HepG2 (cell line): ENCODE measurements around the gene ULK3. TPM values are rescaled to one million over a fixed set of nuclear protein-coding genes. Genes with fewer than 3 reads are reported as not detected.

Experiments
- ATAC-seq: fragments of 200-7000 bp; cut with Tn5 transposase; 3 replicates; pipeline ENCODE4 v1.9.1; 2020; ENCODE audit warnings: mild to moderate bottlenecking, moderate library complexity
- BruUV-seq: library from RNA; stranded (reverse); fragments of 400-500 nt; replicated peaks from 2 replicates; lab custom pipeline; 2021; lab: Mats Ljungman, UMichigan
- CTCF ChIA-PET: fragments of 300-600 bp; formaldehyde crosslinking; extraction: SDS; loops from one replicate; lab custom pipeline; 2021; ENCODE audit warnings: low total read pairs, inconsistent platforms, low intra/inter-chr PET ratio; lab: Yijun Ruan, JAX
- POLR2A ChIA-PET: fragments of 350-600 bp; sonication (Branson Sonifier 250); formaldehyde crosslinking; loops from one replicate; lab custom pipeline; 2020; ENCODE audit warnings: antibody characterized with exemption, inconsistent platforms; lab: Yijun Ruan, JAX
- DNase-seq: peaks from one replicate; pipeline ENCODE4 v3.0.0-alpha.2; 2015; ENCODE audit warnings: low spot score
- FAIRE-seq: peaks from 3 replicates; lab custom pipeline; 2011; peaks lifted over from hg19 to GRCh38; lab: Jason Lieb, UNC
- H2AFZ ChIP-seq: one replicate; pipeline ENCODE4 v1.6.1; 2011; ENCODE audit warnings: low read length, inconsistent platforms
- H3K27ac ChIP-seq: fragments of 300-600 bp; 3 replicates; pipeline ENCODE4 v1.8.0; 2011; ENCODE audit warnings: mixed run types, mild to moderate bottlenecking, mixed read lengths, low read length, inconsistent platforms; ENCODE audit not compliant: insufficient read depth; ENCODE audit errors: extremely low read length
- H3K27me3 ChIP-seq, 2 experiments: fragments of 200-600 bp in 1 of 2; 2 replicates in 1 of 2; 3 replicates in 1 of 2; pipeline versions ENCODE4 v1.6.0 to v1.8.0; 2011; ENCODE audit warnings: low read length in 2 of 2, mild to moderate bottlenecking in 2 of 2, moderate library complexity in 2 of 2, inconsistent platforms in 1 of 2; ENCODE audit not compliant: insufficient read depth in 2 of 2, control insufficient read depth in 1 of 2
- H3K36me3 ChIP-seq, 2 experiments: fragments of 200-600 bp in 1 of 2; replicated peaks in 1 of 2; 2 replicates in 1 of 2; 3 replicates in 1 of 2; pipeline versions ENCODE4 v1.5.1 to v1.8.0; 2011; ENCODE audit warnings: low read length in 2 of 2, inconsistent platforms in 1 of 2; ENCODE audit not compliant: insufficient read depth in 2 of 2, control insufficient read depth in 1 of 2
- H3K4me1 ChIP-seq: 2 replicates; pipeline ENCODE4 v1.5.1; 2012; ENCODE audit warnings: low read length, inconsistent platforms; ENCODE audit not compliant: insufficient read depth
- H3K4me2 ChIP-seq: 2 replicates; pipeline ENCODE4 v1.6.0; 2011; ENCODE audit warnings: low read depth, low read length, inconsistent platforms
- H3K4me3 ChIP-seq, 3 experiments: fragments of 200-600 bp in 1 of 3; sonication (generic), shearing (Covaris generic) in 1 of 3; replicated peaks in 1 of 3; 2 replicates each; pipeline ENCODE4 v1.5.1; 2011 to 2016; ENCODE audit warnings: low read length in 3 of 3, inconsistent platforms in 2 of 3, low read depth in 2 of 3, mild to moderate bottlenecking in 2 of 3, control low read depth in 1 of 3, mixed read lengths in 1 of 3; ENCODE audit not compliant: insufficient read depth in 1 of 3
- H3K79me2 ChIP-seq: one replicate; pipeline ENCODE4 v1.6.1; 2011; ENCODE audit warnings: low read length, inconsistent platforms; ENCODE audit not compliant: insufficient read depth
- H3K9ac ChIP-seq: 2 replicates; pipeline ENCODE4 v1.6.0; 2011; ENCODE audit warnings: mild to moderate bottlenecking, low read depth, low read length, inconsistent platforms; ENCODE audit not compliant: insufficient read depth
- H3K9me3 ChIP-seq: 2 replicates; pipeline ENCODE4 v1.5.1; 2012; ENCODE audit warnings: mild to moderate bottlenecking, low read length
- H4K20me1 ChIP-seq: 2 replicates; pipeline ENCODE4 v1.6.0; 2011; ENCODE audit warnings: inconsistent platforms, mild to moderate bottlenecking, low read length, moderate library complexity; ENCODE audit not compliant: insufficient read depth
- ESRRA ChIP-seq: sonication (generic); formaldehyde crosslinking; IDR thresholded peaks from 2 replicates; pipeline ENCODE4 v1.5.1; 2020; ENCODE audit warnings: mild to moderate bottlenecking, low read depth, missing genetic modification reagents
- KAT8 ChIP-seq: IDR thresholded peaks from 2 replicates; pipeline ENCODE4 v1.6.1; 2016; ENCODE audit warnings: missing genetic modification reagents, missing compliant biosample characterization
- SMYD3 ChIP-seq: sonication (generic); formaldehyde crosslinking; IDR thresholded peaks from 2 replicates; pipeline ENCODE4 v1.8.1; 2023; ENCODE audit warnings: mild to moderate bottlenecking, missing genetic modification reagents
- SNAI1 ChIP-seq: sonication (generic); formaldehyde crosslinking; IDR thresholded peaks from 2 replicates; pipeline ENCODE4 v1.5.0; 2020; ENCODE audit warnings: mild to moderate bottlenecking, missing genetic modification reagents, borderline replicate concordance
- SOX6 ChIP-seq, 2 experiments: fragments of 450-650 bp in 1 of 2; sonication (generic) in 1 of 2; formaldehyde crosslinking in 1 of 2; IDR thresholded peaks; 2 replicates each; pipeline versions ENCODE4 v1.4.0 to v1.6.1; 2017 to 2020; ENCODE audit warnings: antibody characterized with exemption in 1 of 2, mild to moderate bottlenecking in 1 of 2, missing genetic modification reagents in 1 of 2
- SRSF1 ChIP-seq: fragments of 200-400 bp; formaldehyde crosslinking; optimal IDR thresholded peaks from 2 replicates; pipeline ENCODE3; 2017; ENCODE audit warnings: mild to moderate bottlenecking, low read depth, low read length, moderate library complexity
- ZNF446 ChIP-seq: sonication (generic); formaldehyde crosslinking; IDR thresholded peaks from 2 replicates; pipeline ENCODE4 v1.5.0; 2020; ENCODE audit warnings: mild to moderate bottlenecking, missing genetic modification reagents
- ZNF768 ChIP-seq: sonication (generic); formaldehyde crosslinking; IDR thresholded peaks from 2 replicates; pipeline ENCODE4 v1.4.0; 2020; ENCODE audit warnings: missing genetic modification reagents
- WGBS: methylation state at CpG from one replicate; pipeline ENCODE4 v1.1.6; 2017; ENCODE audit warnings: low lambda C conversion rate; 5-methylcytosine and 5-hydroxymethylcytosine counted together
- in situ Hi-C: cut with HindIII; loops from 2 replicates; pipeline ENCODE4 v1.10.0; 2017; ENCODE audit warnings: low pct_unique_long_range_greater_than_20kb; ENCODE audit not compliant: extremely low pct_ligation_motif_present
- intact Hi-C: fragments of 100-400 bp; cut with micrococcal nuclease; formaldehyde crosslinking; loops from one replicate; pipeline ENCODE4 v1.10.0; 2022; ENCODE audit not compliant: unreplicated experiment
- polyA plus RNA-seq, 8 experiments: library from polyadenylated mRNA; depleted of rRNA in 3 of 8; stranded (reverse) in 7 of 8; unstranded in 1 of 8; fragments of >200 nt; fragmentation: Illumina TruSeq in 4 of 8; extraction: Trizol in 4 of 8; gene quantifications; 2 replicates each; pipeline versions ENCODE4 v1.2.1 to v1.2.3, GENCODE V29; 2011 to 2016; ENCODE audit warnings: low read depth in 4 of 8, missing spikeins in 1 of 8, mixed read lengths in 1 of 8; ENCODE audit not compliant: insufficient read depth in 1 of 8
- total RNA-seq, 5 experiments: library from RNA; depleted of rRNA; stranded (reverse); fragments of >200 nt; fragmentation: Illumina TruSeq; extraction: Trizol; gene quantifications; 2 replicates each; pipeline ENCODE4 v1.2.3, GENCODE V29; 2016; ENCODE audit warnings: low read depth in 1 of 5
- TF ChIP-seq, protein P1 (sequence below): sonication (generic); formaldehyde crosslinking; IDR thresholded peaks from 2 replicates; pipeline ENCODE4 v1.5.0; 2020; ENCODE audit warnings: missing genetic modification reagents
- TF ChIP-seq, protein P2 (sequence below): sonication (generic); formaldehyde crosslinking; IDR thresholded peaks from 2 replicates; pipeline ENCODE4 v1.8.0; 2022; ENCODE audit warnings: mild to moderate bottlenecking, missing genetic modification reagents; ENCODE audit not compliant: insufficient replicate concordance
- TF ChIP-seq, protein P3 (sequence below): sonication (generic); formaldehyde crosslinking; conservative IDR thresholded peaks from 2 replicates; pipeline ENCODE4 v1.4.0; 2020; ENCODE audit warnings: mild to moderate bottlenecking, missing genetic modification reagents, moderate library complexity
- TF ChIP-seq, protein P4 (sequence below): sonication (generic); formaldehyde crosslinking; IDR thresholded peaks from 2 replicates; pipeline ENCODE4 v1.5.1; 2020; ENCODE audit warnings: missing genetic modification reagents, mild to moderate bottlenecking, borderline replicate concordance

The ULK3 gene
- total and polyA plus RNA-seq, 2 of the 13 experiments (the other 11 are each of a cell fraction or from before 2014, with no cell fraction given), result 15.2 to 23.7 TPM

DNA sequence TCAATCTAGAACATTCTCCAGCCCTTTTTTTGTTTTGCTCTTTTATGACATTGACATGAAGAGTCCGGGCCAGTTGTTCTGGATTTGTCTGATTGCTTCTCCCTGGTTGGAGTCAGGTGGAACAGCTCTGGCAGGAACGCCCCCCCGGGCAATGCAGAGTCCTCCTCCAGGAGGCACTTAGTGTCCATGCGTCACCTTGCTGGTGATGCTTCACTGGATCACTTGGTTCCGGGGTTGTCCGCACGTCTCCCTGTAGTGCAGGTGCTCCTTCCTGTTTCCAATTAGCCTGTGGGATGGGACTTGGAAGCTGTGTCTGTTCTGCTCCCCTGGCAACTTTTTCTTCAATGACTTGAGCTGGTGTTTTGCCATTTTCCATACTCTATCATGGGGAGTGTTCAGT is 51.3 kb downstream of the ULK3 start (continued):
- TF ChIP-seq, protein P1, sequence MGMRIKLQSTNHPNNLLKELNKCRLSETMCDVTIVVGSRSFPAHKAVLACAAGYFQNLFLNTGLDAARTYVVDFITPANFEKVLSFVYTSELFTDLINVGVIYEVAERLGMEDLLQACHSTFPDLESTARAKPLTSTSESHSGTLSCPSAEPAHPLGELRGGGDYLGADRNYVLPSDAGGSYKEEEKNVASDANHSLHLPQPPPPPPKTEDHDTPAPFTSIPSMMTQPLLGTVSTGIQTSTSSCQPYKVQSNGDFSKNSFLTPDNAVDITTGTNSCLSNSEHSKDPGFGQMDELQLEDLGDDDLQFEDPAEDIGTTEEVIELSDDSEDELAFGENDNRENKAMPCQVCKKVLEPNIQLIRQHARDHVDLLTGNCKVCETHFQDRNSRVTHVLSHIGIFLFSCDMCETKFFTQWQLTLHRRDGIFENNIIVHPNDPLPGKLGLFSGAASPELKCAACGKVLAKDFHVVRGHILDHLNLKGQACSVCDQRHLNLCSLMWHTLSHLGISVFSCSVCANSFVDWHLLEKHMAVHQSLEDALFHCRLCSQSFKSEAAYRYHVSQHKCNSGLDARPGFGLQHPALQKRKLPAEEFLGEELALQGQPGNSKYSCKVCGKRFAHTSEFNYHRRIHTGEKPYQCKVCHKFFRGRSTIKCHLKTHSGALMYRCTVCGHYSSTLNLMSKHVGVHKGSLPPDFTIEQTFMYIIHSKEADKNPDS (CRISPR knock-in tag), result no peak
- TF ChIP-seq ZNF446 (CRISPR knock-in tag), result no peak
- TF ChIP-seq SRSF1, result no peak
- TF ChIP-seq SOX6 (IDR thresholded peaks at IDR 0.05), result no peak
- TF ChIP-seq SOX6 (CRISPR knock-in tag; IDR thresholded peaks at IDR 0.05), result no peak
- TF ChIP-seq KAT8 (CRISPR knock-in tag), result no peak
- TF ChIP-seq, protein P2, sequence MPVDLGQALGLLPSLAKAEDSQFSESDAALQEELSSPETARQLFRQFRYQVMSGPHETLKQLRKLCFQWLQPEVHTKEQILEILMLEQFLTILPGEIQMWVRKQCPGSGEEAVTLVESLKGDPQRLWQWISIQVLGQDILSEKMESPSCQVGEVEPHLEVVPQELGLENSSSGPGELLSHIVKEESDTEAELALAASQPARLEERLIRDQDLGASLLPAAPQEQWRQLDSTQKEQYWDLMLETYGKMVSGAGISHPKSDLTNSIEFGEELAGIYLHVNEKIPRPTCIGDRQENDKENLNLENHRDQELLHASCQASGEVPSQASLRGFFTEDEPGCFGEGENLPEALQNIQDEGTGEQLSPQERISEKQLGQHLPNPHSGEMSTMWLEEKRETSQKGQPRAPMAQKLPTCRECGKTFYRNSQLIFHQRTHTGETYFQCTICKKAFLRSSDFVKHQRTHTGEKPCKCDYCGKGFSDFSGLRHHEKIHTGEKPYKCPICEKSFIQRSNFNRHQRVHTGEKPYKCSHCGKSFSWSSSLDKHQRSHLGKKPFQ (CRISPR knock-in tag), result no peak
- no peak for TF ChIP-seq SNAI1 (CRISPR knock-in tag)

DNA sequence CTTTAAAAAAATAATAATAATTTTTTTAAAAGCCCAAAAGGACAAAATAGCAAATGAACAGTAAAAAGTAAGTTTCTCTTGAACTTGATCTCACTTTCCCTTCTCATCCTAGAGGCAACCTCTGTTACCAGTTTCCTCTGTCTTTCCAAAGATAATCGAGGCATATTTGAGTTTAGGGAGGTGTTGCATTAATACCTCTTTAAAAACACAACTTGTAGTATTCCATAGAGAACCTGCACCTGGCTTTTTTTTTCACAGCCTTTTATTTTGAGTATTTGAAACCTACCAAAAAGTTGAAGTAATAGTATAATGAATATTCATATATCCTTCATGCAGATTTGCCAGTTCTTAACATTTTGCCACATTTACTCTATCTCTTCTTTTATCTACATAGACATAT is 51.9 kb downstream of the ULK3 start:
- peaks cover 22% of the 10 kb centered on the region for H3K4me1 ChIP-seq
- H3K4me3 ChIP-seq, result no peak overlapping the region
- H3K9me3 ChIP-seq, result no peaks in the 10 kb centered on the region
- CTCF ChIA-PET, result no interaction called here
- no peak for ATAC-seq
- POLR2A ChIA-PET, result no interaction called here
- H2AFZ ChIP-seq, result no peak overlapping the region
- intact Hi-C loops, result no loop called here
- H3K36me3 ChIP-seq, result peaks cover 10 to 20% of the 10 kb centered on the region in 2 experiments; a peak in 3 of 5 replicates
- no peak for FAIRE-seq
- no peaks in the 10 kb centered on the region for H3K27me3 ChIP-seq
- no peak overlapping the region for H3K27ac ChIP-seq
- 97% methylated on average over 1 of the region's 1 CpG for WGBS
- peaks cover 36% of the 10 kb centered on the region for H3K79me2 ChIP-seq
- no peak overlapping the region for H3K9ac ChIP-seq
- in situ Hi-C loops, result no loop called here
- no peak for DNase-seq
- H4K20me1 ChIP-seq, result peaks cover 27% of the 10 kb centered on the region; the same call in 1 of the 2 replicates
- BruUV-seq, result no TSS peak
- no peak overlapping the region for H3K4me2 ChIP-seq
- TF ChIP-seq, protein P3, sequence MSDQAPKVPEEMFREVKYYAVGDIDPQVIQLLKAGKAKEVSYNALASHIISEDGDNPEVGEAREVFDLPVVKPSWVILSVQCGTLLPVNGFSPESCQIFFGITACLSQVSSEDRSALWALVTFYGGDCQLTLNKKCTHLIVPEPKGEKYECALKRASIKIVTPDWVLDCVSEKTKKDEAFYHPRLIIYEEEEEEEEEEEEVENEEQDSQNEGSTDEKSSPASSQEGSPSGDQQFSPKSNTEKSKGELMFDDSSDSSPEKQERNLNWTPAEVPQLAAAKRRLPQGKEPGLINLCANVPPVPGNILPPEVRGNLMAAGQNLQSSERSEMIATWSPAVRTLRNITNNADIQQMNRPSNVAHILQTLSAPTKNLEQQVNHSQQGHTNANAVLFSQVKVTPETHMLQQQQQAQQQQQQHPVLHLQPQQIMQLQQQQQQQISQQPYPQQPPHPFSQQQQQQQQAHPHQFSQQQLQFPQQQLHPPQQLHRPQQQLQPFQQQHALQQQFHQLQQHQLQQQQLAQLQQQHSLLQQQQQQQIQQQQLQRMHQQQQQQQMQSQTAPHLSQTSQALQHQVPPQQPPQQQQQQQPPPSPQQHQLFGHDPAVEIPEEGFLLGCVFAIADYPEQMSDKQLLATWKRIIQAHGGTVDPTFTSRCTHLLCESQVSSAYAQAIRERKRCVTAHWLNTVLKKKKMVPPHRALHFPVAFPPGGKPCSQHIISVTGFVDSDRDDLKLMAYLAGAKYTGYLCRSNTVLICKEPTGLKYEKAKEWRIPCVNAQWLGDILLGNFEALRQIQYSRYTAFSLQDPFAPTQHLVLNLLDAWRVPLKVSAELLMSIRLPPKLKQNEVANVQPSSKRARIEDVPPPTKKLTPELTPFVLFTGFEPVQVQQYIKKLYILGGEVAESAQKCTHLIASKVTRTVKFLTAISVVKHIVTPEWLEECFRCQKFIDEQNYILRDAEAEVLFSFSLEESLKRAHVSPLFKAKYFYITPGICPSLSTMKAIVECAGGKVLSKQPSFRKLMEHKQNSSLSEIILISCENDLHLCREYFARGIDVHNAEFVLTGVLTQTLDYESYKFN (CRISPR knock-in tag), result no peak
- TF ChIP-seq ZNF768 (CRISPR knock-in tag) (no peak), SMYD3 (no peak), ESRRA (no peak)
- TF ChIP-seq, protein P4, sequence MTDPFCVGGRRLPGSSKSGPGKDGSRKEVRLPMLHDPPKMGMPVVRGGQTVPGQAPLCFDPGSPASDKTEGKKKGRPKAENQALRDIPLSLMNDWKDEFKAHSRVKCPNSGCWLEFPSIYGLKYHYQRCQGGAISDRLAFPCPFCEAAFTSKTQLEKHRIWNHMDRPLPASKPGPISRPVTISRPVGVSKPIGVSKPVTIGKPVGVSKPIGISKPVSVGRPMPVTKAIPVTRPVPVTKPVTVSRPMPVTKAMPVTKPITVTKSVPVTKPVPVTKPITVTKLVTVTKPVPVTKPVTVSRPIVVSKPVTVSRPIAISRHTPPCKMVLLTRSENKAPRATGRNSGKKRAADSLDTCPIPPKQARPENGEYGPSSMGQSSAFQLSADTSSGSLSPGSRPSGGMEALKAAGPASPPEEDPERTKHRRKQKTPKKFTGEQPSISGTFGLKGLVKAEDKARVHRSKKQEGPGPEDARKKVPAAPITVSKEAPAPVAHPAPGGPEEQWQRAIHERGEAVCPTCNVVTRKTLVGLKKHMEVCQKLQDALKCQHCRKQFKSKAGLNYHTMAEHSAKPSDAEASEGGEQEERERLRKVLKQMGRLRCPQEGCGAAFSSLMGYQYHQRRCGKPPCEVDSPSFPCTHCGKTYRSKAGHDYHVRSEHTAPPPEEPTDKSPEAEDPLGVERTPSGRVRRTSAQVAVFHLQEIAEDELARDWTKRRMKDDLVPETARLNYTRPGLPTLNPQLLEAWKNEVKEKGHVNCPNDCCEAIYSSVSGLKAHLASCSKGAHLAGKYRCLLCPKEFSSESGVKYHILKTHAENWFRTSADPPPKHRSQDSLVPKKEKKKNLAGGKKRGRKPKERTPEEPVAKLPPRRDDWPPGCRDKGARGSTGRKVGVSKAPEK (CRISPR knock-in tag), result no peak
